Activated naive CD4-positive, alpha-beta T cell (primary cell): ENCODE measurements around the gene NTM.
"Not testable (repeated sequence)": the region's sequence is repeated elsewhere in the genome, so short reads cannot be mapped to it uniquely, and the experiment has no call there.

Source experiments
- DNase-seq, 4 experiments: peaks; one replicate each; lab custom pipeline; 2025; lab: John Stamatoyannopoulos, UW

NTM gene

GRCh38 chr11:132314911-132315455, 944.6 kb downstream of the NTM start:
- no peak for DNase-seq

GRCh38 chr11:132315696-132316095, 945.3 kb downstream of the NTM start:
- no peak for DNase-seq

DNA sequence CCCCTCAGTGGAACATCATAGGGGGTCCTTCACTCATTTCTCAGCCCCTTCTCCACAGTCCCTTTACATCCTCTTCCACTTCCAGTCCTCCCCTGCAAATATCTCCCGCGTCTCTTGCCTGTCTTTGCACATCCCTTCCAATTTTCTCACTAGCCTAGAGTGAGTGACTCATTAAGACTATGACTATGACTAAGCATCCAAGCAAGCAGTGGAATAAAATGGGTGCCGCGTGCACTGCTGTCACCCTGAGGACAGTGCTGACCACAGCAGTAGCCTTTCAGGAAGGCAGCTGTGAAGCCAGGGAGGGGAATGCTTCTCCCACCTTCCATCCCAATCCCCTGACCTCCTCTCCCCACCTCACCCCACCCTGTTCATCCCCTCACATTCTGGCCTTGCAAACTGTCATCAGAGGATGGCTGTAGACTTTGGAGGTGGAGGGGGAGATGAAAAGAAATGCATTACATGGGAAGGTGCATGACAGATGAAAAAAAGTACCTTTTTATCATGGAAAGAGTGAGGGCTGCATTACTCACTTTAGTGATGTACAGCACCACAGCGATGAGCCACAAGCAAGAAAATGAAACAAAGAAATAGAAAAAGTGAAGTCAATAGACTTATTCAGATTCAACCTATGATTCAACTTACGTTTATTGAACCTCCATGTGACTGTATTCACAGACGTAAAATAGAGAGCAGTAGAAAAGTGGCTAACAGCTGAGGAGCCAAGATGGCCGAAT, 948.2 kb downstream of the NTM start:
- no peak for DNase-seq

DNA sequence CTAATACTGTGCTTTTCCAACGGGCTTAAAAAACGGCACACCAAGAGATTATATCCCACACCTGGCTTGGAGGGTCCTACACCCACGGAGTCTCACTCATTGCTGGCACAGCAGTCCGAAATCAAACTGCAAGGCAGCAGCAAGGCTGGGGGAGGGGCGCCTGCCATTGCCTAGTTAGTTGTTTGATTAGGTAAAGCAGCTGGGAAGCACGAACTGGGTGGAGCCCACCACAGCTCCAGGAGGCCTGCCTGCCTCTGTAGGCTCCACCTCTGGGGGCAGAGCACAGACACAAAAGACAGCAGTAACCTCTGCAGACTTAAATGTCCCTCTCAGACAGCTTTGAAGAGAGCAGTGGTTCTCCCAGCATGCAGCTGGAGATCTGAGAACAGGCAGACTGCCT, 949.0 kb downstream of the NTM start:
- DNase-seq = not testable (repeated sequence)

DNA sequence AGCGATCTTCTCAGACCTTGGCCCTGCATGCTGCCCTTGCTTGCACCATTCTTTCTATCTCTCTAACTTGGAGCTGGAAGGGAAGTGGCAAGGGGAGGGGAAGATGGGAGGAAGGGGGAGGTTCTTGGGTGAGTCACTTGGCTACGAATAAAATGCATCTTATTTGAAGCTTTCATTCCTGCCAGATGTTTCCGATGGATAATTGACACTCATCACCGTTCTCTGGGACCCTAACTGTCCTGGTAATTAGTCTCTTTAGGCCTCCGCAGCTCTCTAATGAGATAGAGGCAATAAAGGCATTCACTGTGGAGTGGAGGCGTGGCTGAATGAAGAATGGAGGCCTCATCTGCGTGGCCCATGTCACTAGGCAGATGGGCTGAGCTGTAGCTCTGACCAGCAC, 960.1 kb downstream of the NTM start:
- no peak for DNase-seq

- DNase-seq = no peak
These were observed 962.1 kb downstream of the NTM start for GRCh38 chr11:132332521-132332920.

DNA sequence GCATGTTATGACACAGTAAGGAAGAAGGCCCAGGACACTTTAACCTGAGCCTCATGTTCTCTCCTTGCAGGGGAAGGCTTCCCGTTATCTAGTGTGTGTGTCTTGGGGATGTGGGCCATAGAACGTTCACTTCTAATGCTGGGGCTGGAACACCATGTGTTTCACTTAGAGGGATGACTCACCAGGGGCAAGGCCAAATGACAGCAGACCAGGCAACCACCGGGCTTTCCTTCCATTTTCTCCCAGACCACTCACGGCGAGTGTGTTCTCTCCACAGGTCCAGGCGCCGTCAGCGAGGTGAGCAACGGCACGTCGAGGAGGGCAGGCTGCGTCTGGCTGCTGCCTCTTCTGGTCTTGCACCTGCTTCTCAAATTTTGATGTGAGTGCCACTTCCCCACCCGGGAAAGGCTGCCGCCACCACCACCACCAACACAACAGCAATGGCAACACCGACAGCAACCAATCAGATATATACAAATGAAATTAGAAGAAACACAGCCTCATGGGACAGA, 964.4 kb downstream of the NTM start:
- DNase-seq = no peak

GRCh38 chr11:132335311-132335710, 964.9 kb downstream of the NTM start:
- no peak for DNase-seq

DNA sequence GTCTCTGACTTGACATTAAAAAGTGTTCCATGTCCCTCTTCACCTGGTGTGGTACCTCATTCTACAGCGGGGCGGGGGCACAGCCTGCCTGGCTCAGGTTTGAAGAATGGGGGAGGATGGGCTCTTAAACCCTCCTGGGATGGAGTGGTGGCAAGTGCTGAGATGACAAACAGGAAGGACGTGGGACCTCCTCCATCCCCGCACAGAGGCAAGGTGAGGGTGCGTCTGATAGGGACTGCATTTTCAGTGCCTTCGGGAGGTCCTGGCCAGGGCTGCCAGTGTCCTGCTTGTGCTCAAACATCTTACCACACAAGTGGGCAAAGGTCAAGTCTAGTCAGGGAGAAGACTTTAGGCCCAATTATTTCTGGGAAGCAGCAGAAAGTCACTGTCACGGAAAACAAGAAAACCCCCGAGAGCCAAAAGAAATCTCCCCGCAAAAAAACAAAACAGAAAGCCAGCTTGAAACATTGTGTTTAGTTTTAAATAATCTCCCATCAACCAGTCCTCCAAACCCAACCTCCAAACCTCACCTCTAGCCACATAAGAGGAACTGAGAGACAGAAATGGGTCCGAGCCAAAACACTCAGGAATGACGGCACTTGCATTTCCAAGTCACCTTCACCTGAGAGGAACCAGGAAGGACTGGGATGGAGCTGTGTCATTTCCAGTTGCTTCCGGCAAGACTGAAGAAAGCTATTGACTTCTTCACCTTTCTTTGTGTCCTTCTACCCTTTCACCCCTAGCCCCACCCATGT, 966.5 kb downstream of the NTM start:
- no peak for DNase-seq

- DNase-seq = no peak
These were observed 967.5 kb downstream of the NTM start for GRCh38 chr11:132337819-132338416.

DNA sequence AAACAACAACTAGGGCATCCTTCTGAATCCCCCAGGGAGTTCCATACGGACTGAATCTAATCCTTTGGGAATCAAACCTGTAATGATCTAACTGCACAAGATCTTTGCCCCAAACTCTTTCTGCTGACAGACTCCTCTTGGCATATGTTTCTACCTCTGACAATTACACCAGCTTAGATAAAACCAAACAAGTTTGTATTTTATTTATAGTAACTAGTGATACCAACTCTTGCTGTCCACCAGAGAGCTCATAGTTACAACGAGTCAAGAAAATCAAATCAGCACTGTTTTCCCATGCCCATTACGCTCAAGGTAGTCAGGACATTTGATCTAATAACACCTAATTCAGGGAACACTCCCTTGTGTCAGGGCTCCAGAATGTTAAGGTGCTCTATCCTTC, 972.0 kb downstream of the NTM start:
- DNase-seq = no peak

DNA sequence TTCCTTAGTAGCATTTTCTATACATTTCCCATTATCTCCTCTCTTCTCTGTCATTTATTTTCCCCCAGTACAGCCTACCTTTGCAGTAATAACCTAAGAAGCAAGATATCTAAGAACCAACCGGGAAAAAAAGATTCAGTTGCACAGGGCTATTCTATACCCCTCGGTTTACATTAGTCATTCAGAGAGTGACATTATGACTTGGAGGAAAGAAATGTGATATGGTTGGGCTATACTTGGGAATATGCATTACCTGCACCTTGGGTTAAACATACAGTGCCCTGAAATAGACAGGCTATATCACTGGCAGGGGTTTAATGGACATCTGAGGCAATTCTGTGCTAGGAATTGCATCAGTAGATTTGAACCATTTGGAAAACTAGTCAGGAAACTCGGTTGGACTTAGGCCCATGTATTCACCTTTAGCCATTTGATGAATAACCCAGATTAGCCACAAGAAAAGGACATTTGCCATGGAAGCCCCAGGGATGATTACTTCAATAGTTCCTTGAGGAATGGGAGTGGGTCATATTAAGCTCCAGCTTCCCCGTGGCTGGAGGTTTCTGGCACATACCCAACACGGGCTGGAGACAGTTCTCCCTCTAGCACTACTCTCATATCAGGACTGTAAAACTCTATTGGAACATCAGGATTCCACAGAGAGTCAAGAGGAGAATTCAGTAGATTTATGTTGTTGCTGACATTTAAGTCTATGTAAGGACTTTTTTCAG, 973.2 kb downstream of the NTM start:
- DNase-seq = no peak

DNA sequence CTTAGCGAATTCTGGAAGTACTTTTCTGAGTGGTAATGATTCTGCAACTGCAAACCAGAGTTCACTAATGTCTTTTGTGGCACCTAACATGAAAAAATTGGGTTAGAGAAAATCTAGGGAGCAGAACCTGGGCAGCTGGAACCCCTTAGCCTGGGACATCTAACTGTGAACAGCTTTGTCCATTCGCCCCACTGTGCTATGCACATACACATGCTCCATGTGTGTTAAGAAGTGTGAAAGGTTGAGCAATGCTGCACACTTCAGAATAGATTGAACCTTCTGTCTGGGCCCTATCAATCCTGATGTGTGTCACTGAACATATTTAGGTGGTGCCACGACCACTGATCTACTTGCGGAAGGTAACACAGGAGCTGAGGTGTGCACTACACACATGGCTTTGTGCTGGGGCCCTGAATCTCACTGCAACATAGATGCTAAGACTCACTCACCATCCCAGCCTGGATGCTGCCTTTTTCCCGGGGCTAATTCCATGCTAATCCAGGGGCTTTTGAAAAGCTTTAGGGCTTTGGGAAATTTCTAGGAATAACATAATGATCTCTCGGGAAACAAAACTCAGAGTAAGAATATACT, 976.2 kb downstream of the NTM start:
- no peak for DNase-seq

DNA sequence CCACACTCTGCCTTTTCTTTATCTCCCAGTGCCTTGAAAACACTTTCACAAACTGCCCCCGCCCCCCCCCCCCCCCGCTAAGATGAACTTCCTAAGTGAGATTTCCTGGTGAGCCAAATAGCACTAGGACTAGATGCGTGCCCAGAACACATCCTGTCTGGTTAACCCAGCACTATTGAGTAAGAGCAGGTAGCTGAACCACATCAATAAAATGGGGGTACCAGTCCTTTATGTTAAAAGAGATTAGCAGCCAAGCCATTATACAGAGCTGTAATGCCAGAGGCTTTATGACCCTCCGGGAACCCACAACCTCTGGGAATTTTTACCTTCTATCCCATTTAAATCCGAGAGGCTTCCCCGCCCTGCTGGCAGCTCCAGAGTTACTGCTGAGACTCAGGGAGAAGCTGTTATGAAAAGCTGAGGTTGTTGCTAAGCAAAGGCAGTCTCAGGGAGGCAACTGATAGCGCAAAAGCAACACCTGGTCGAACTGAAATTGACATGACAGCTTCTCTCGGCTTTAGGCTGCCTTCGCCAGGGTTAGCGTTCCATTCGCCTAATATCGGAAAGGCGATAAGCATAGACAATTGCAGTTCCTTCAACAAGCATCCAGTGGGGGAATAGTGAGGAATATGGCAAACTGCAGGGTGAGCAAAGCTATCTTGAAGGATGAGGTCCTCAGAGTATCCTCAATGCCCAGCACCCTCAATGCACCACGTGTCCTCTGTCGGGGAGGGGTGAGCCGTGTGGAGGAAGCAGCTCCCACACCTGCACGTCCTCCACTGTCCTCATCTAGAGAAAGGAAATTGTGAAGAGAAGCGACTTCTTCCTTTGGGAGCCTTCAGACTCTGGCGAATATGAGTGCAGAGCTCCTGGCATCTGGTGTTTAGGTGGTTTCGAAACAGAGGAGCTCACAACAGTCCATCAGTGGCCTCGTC, 977.0 kb downstream of the NTM start:
- no peak for DNase-seq

DNA sequence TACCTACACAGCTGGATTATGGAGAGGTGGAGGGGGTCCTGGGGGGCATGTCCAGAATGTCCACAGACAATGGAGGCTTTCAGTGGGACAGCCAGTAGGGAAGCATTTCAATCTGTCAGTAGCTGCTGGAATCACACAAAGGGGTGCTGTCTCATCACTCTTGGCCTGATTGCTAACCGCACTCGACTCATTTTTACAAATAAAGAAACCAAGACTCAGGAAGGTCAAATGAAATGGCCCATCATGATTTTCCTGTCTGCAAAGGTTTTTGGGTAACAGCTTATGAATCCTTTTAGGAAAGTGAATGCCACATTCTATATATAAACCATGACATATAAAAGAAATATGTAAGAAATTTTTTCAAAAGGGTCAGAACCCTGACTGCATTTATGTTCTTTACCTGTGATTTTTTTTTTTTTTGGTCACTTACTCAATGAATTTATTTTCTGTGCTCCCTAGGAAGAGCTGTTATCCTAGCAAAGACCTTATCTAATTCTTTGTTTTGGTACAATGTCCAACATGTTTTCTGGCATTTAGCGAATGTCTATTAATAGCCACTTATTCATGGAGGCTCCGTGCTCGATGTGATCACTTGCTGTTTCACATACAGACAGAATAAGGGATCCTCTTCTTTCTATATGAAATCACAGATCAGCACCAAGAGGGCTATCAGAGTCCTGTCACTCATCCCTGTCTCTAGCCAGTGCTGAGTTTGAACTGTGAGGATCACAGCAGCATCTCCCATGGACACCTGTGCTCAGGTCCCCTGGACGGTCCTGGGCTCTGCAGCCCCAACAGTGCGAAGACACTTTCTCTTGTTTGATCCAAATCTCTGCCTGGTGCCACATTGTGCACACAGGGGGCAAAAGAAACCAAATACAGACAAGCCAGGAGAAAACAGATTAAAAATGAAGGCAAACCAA, 979.7 kb downstream of the NTM start:
- DNase-seq = no peak

GRCh38 chr11:132351050-132351449, 980.6 kb downstream of the NTM start:
- DNase-seq = no peak

DNA sequence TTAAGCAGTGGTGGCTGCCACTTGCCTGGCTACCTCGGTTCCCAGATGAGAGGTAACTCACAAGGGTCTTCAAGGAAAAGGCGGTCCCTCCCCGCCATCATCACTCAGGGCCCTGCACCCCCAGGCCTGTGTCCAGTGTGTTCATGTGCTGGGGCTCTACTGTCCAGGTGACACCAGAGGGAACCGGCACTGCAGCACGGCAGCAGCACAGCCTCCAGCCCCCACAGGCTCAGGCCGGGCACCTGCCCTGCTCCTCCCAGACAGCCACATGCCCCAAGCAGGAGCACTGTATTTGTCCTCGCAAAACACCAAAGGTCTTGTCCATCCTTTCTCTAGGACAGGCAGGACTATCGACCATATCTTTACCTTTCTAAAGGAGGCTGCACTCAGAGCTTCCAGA, 982.1 kb downstream of the NTM start:
- no peak for DNase-seq

DNA sequence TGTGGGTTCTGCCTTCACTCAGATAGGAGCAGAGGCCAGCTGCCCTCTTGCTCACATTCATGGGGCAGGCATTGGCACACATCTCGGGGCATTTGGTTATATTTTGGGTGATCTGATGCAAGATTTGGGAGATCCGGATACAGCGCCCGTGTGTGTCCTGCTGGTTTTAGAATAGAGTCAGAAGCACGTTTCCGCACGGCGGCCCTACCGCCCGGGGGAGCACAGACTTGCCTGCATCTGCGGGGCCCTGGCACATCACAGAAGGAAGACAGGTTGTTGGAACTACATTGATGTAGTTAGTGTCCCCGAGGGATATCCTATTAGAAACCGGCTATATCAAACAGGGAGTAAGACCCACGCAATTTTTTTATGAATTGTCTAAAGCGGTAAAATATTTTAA, 982.8 kb downstream of the NTM start:
- DNase-seq = no peak

DNA sequence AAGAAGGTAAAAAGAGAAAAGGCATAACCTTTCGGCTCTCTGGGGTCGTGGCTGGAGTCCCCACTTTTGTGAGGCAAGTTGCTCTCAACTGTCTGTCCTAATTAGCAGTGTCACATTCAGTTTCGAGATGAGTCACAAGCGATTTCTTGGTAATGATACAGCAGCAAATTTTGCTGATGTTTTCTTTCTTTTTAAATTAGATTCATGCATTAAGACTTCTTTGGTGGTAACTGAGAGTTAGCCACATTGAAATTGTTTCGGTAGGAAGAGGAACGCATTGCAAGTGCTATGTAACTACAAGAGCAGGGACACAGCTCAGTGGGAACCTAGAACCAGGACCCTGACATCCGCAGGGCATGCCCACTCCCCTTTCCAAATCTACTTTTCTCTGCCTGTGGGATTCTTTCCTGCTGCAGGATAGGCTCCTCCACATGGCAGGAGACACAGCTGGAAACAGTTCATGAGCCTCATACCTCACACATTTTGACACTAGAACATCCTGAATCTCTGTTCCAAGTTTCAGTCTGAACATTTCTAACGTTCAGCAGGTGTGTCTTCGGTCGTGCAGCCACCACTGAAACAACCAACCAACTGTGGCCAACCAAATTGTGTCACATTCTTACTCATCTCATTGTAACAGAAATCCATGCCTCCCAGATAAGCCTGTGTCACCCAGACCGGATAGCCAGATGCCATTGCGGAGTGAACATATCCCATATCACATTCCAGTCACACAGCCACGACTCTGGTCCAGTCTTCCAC, 987.6 kb downstream of the NTM start:
- DNase-seq = no peak
